GM19397 (cell line): ENCODE data around the gene ASCL3.
"Not testable (repeated sequence)": the region's sequence is repeated elsewhere in the genome, so short reads cannot be mapped to it uniquely, and the experiment has no call there.

Experiments
- ATAC-seq: cut with Tn5 transposase; IDR thresholded peaks from one replicate; pipeline ENCODE4 v1.9.1; 2021; ENCODE audit warnings: mild to moderate bottlenecking, moderate library complexity; ENCODE audit not compliant: unreplicated experiment

ASCL3 gene

GRCh38 chr11:8942518-8943066, at the start of gene ASCL3:
TSS of gene ASCL3 (minus strand) at chr11:8943016. CDS start at chr11:8938161, 4,855 bp downstream.
- no peak for ATAC-seq

GRCh38 chr11:8989453-8989852, 46.6 kb upstream of the ASCL3 start:
- ATAC-seq = no peak

- ATAC-seq = no peak
Observed at GRCh38 chr11:8988329-8989234, 45.8 kb upstream of the ASCL3 start.

- ATAC-seq = no peak
Observed at GRCh38 chr11:8987446-8987845, 44.6 kb upstream of the ASCL3 start.

GRCh38 chr11:8986772-8987171, 44.0 kb upstream of the ASCL3 start:
- ATAC-seq = not testable (repeated sequence)

- no peak for ATAC-seq
Observed at GRCh38 chr11:8985462-8985861, 42.6 kb upstream of the ASCL3 start.

GRCh38 chr11:8983552-8983951, 40.7 kb upstream of the ASCL3 start:
- no peak for ATAC-seq

GRCh38 chr11:8980485-8980884, 37.7 kb upstream of the ASCL3 start:
- ATAC-seq = no peak

- not testable (repeated sequence) for ATAC-seq
Observed at GRCh38 chr11:8979365-8979764, 36.5 kb upstream of the ASCL3 start.

- no peak for ATAC-seq
Observed at GRCh38 chr11:8973121-8973520, 30.3 kb upstream of the ASCL3 start.

GRCh38 chr11:8971924-8972316, 29.1 kb upstream of the ASCL3 start:
- no peak for ATAC-seq

- no peak for ATAC-seq
Observed at GRCh38 chr11:8971196-8971923, 28.5 kb upstream of the ASCL3 start.

GRCh38 chr11:8967184-8967583, 24.4 kb upstream of the ASCL3 start:
- no peak for ATAC-seq

GRCh38 chr11:8964324-8965320, 21.8 kb upstream of the ASCL3 start, which contains the start of gene TMEM9B:
TSS of gene TMEM9B (minus strand) at chr11:8964442. CDS start at chr11:8964313, 129 bp downstream.
- ATAC-seq = peak; percentile 90

- ATAC-seq = peak; percentile 68
Observed at GRCh38 chr11:8963569-8964323, 20.9 kb upstream of the ASCL3 start.

GRCh38 chr11:8962841-8963240, 20.0 kb upstream of the ASCL3 start:
- ATAC-seq = no peak

GRCh38 chr11:8961401-8961800, 18.6 kb upstream of the ASCL3 start:
- ATAC-seq = no peak

- no peak for ATAC-seq
Observed at GRCh38 chr11:8959546-8960166, 16.8 kb upstream of the ASCL3 start.

- ATAC-seq = no peak
Observed at GRCh38 chr11:8956860-8957259, 14.0 kb upstream of the ASCL3 start.
